NCI-H2107 treated with DMSO at 0.1 percent for 48 hours (cell line): ENCODE measurements around the gene KBTBD12.

Experiments
- DNase-seq: peaks from one replicate; lab custom pipeline; 2025; ENCODE audit not compliant: unreplicated experiment; lab: John Stamatoyannopoulos, UW

The KBTBD12 gene

GRCh38 chr3:128009952-128010846, 95.2 kb downstream of the KBTBD12 start:
- no peak for DNase-seq

- peak; percentile 59 for DNase-seq
Observed at GRCh38 chr3:128011140-128011539, 96.1 kb downstream of the KBTBD12 start.

GRCh38 chr3:128012050-128012449, 97.0 kb downstream of the KBTBD12 start:
- DNase-seq: no peak

GRCh38 chr3:128014548-128014947, 99.5 kb downstream of the KBTBD12 start:
- DNase-seq: no peak

- DNase-seq: no peak
Observed at GRCh38 chr3:128016502-128016901, 101.5 kb downstream of the KBTBD12 start.

GRCh38 chr3:128021768-128022372, 106.8 kb downstream of the KBTBD12 start:
- DNase-seq: no peak

GRCh38 chr3:128033102-128033501, 118.1 kb downstream of the KBTBD12 start:
- DNase-seq: no peak

GRCh38 chr3:128036119-128036518, 121.1 kb downstream of the KBTBD12 start:
- no peak for DNase-seq
